Neural cell (in vitro differentiated cells): ENCODE data around the gene NEXN. TPM values are rescaled to one million over a fixed set of nuclear protein-coding genes. Genes with fewer than 3 reads are reported as not detected.
"Not testable (repeated sequence)": the region's sequence is repeated elsewhere in the genome, so short reads cannot be mapped to it uniquely, and the experiment has no call there.

Source experiments
- H2AFZ ChIP-seq: fragments of 200-600, 300-800 bp; sonication (generic), shearing (Covaris generic); 2 replicates; pipeline ENCODE4 v1.6.0; 2014; ENCODE audit warnings: low read depth, mild to moderate bottlenecking, antibody characterized with exemption, low read length, moderate library complexity
- H3F3A ChIP-seq: fragments of 200-600 bp; shearing (Covaris generic); 2 replicates; pipeline ENCODE4 v1.6.1; 2016; ENCODE audit warnings: mild to moderate bottlenecking, moderate library complexity, mixed read lengths, antibody characterized with exemption, low read length; ENCODE audit not compliant: insufficient read depth, poor library complexity, severe bottlenecking
- H3K27ac ChIP-seq: fragments of 200-600, 300-800 bp; sonication (generic), shearing (Covaris generic); 2 replicates; pipeline ENCODE4 v1.5.1; 2014; ENCODE audit warnings: mild to moderate bottlenecking, low read length, moderate library complexity
- H3K27me3 ChIP-seq: fragments of 300-800, 200-600 bp; sonication (generic), shearing (Covaris generic); 2 replicates; pipeline ENCODE4 v1.6.0; 2014; ENCODE audit warnings: mild to moderate bottlenecking, low read depth, low read length, moderate library complexity; ENCODE audit not compliant: insufficient read depth
- H3K36me3 ChIP-seq: fragments of 300-800, 200-600 bp; sonication (generic), shearing (Covaris generic); 2 replicates; pipeline ENCODE4 v1.5.1; 2014; ENCODE audit warnings: mild to moderate bottlenecking, antibody characterized with exemption, low read length, moderate library complexity; ENCODE audit not compliant: insufficient read depth
- H3K4me2 ChIP-seq: fragments of 300-800, 200-600 bp; sonication (generic), shearing (Covaris generic); 2 replicates; pipeline ENCODE4 v1.6.0; 2014; ENCODE audit warnings: mild to moderate bottlenecking, low read length
- H3K4me3 ChIP-seq: fragments of 300-800, 200-600 bp; sonication (generic), shearing (Covaris generic); 2 replicates; pipeline ENCODE4 v1.5.1; 2014; ENCODE audit warnings: mild to moderate bottlenecking, low read length, moderate library complexity
- H3K79me2 ChIP-seq: fragments of 200-600 bp; shearing (Covaris generic); replicated peaks from 2 replicates; pipeline ENCODE4 v1.6.0; 2014; ENCODE audit warnings: mild to moderate bottlenecking, low read length, moderate library complexity; ENCODE audit not compliant: insufficient read depth
- H3K9ac ChIP-seq: fragments of 300-800, 200-600 bp; sonication (generic), shearing (Covaris generic); 2 replicates; pipeline ENCODE4 v1.6.1; 2016; ENCODE audit warnings: mild to moderate bottlenecking, low read length, mixed read lengths
- H3K9me2 ChIP-seq: fragments of 200-600 bp; shearing (Covaris generic); 2 replicates; pipeline ENCODE4 v1.6.1; 2016; ENCODE audit warnings: mild to moderate bottlenecking, low read length, mixed read lengths; ENCODE audit not compliant: insufficient read depth
- H3K9me3 ChIP-seq: fragments of 200-600, 300-800 bp; sonication (generic), shearing (Covaris generic); 2 replicates; pipeline ENCODE4 v1.6.1; 2016; ENCODE audit warnings: mild to moderate bottlenecking, mixed run types, low read length, moderate library complexity, mixed read lengths
- H4K20me1 ChIP-seq: fragments of 200-600 bp; shearing (Covaris generic); 2 replicates; pipeline ENCODE4 v1.6.1; 2016; ENCODE audit warnings: mild to moderate bottlenecking, mixed run types; ENCODE audit not compliant: insufficient read depth
- CTCF ChIP-seq: fragments of 450-650 bp; IDR thresholded peaks from 2 replicates; pipeline ENCODE4 v1.5.1; 2014; ENCODE audit warnings: antibody characterized with exemption, mild to moderate bottlenecking, moderate library complexity; ENCODE audit not compliant: poor library complexity, severe bottlenecking
- EP300 ChIP-seq: fragments of 450-650 bp; conservative IDR thresholded peaks from 2 replicates; pipeline ENCODE4 v1.6.1; 2014; ENCODE audit warnings: antibody characterized with exemption, mild to moderate bottlenecking, moderate library complexity; ENCODE audit not compliant: poor library complexity, severe bottlenecking
- EZH2 ChIP-seq: fragments of 200-600, 300-800 bp; shearing (Covaris generic), sonication (generic); IDR thresholded peaks from 2 replicates; pipeline ENCODE4 v1.6.1; 2014; ENCODE audit warnings: antibody characterized with exemption, low read length, borderline replicate concordance, mild to moderate bottlenecking; ENCODE audit not compliant: insufficient read depth, poor library complexity, severe bottlenecking
- MXI1 ChIP-seq: fragments of 450-650 bp; conservative IDR thresholded peaks from 2 replicates; pipeline ENCODE4 v1.6.1; 2014; ENCODE audit warnings: antibody characterized with exemption, mild to moderate bottlenecking; ENCODE audit not compliant: poor library complexity, severe bottlenecking
- POLR2AphosphoS5 ChIP-seq: IDR thresholded peaks from 2 replicates; pipeline ENCODE4 v1.6.1; 2012
- RAD21 ChIP-seq: fragments of 450-650 bp; conservative IDR thresholded peaks from 2 replicates; pipeline ENCODE4 v1.6.1; 2014; ENCODE audit warnings: antibody characterized with exemption, mild to moderate bottlenecking, moderate library complexity
- REST ChIP-seq: IDR thresholded peaks from 2 replicates; pipeline ENCODE4 v1.6.1; 2012; ENCODE audit warnings: borderline replicate concordance
- SMC3 ChIP-seq: fragments of 450-650 bp; conservative IDR thresholded peaks from 2 replicates; pipeline ENCODE4 v1.6.1; 2014; ENCODE audit warnings: antibody characterized with exemption, mild to moderate bottlenecking, moderate library complexity; ENCODE audit not compliant: poor library complexity
- TAF1 ChIP-seq: IDR thresholded peaks from 2 replicates; pipeline ENCODE4 v1.6.1; 2012; ENCODE audit warnings: low read depth
- polyA plus RNA-seq: library from polyadenylated mRNA; depleted of rRNA; stranded (reverse); fragments of >200 nt; gene quantifications from 2 replicates; pipeline ENCODE4 v1.2.3, GENCODE V29; 2014

Gene NEXN
- polyA plus RNA-seq, 1 donor from 2014 or later = 0.43 TPM

GRCh38 chr1:77906624-77907023, 18.2 kb downstream of the NEXN start:
- Histone ChIP-seq H3K9ac (no peak overlapping the region), H3K36me3 (no peaks in the 10 kb centered on the region), H3K9me2 (no peaks in the 10 kb centered on the region), H3K79me2 (no peaks in the 10 kb centered on the region), H4K20me1 (no peaks in the 10 kb centered on the region), H2AFZ (no peak overlapping the region), H3F3A (no peaks in the 10 kb centered on the region), H3K27ac (no peak overlapping the region), H3K27me3 (no peaks in the 10 kb centered on the region), H3K4me2 (no peak overlapping the region), H3K9me3 (no peaks in the 10 kb centered on the region), H3K4me3 (no peak overlapping the region)
- TF ChIP-seq TAF1 (no peak), EP300 (no peak), REST (no peak), RAD21 (no peak), SMC3 (no peak), MXI1 (no peak), POLR2AphosphoS5 (no peak), EZH2 (no peak), CTCF (no peak)

GRCh38 chr1:77910116-77910515, 21.7 kb downstream of the NEXN start:
- H3K79me2 ChIP-seq = no peaks in the 10 kb centered on the region
- no peaks in the 10 kb centered on the region for H3K9me3 ChIP-seq
- H3F3A ChIP-seq = no peaks in the 10 kb centered on the region
- H4K20me1 ChIP-seq = no peaks in the 10 kb centered on the region
- TF ChIP-seq MXI1 (no peak), POLR2AphosphoS5 (no peak)
- no peaks in the 10 kb centered on the region for H3K27me3 ChIP-seq
- H3K27ac ChIP-seq = no peak overlapping the region
- no peaks in the 10 kb centered on the region for H3K9me2 ChIP-seq
- H3K4me3 ChIP-seq = no peak overlapping the region
- H3K36me3 ChIP-seq = no peaks in the 10 kb centered on the region
- H3K4me2 ChIP-seq = no peak overlapping the region
- no peak overlapping the region for H2AFZ ChIP-seq
- no peak overlapping the region for H3K9ac ChIP-seq

- not testable (repeated sequence) for H3K36me3 ChIP-seq, H3K9me2 ChIP-seq, H3K27ac ChIP-seq, H3K79me2 ChIP-seq, H3K27me3 ChIP-seq, H3K4me3 ChIP-seq, H3K9ac ChIP-seq, H2AFZ ChIP-seq, H3K4me2 ChIP-seq, H3F3A ChIP-seq, H4K20me1 ChIP-seq, H3K9me3 ChIP-seq
These were observed 30.5 kb downstream of the NEXN start for GRCh38 chr1:77918918-77919317.
